Suprapubic skin (tissue), 4 donors: ENCODE results near the gene EXT2. TPM values are rescaled to one million over a fixed set of nuclear protein-coding genes. Genes with fewer than 3 reads are reported as not detected.

ENCODE experiments used
- DNase-seq, 2 donors: peaks; one replicate each; pipeline ENCODE4 v3.0.0-alpha.2; 2019; ENCODE audit warnings: low spot score in 2 of 2
- H3K27ac ChIP-seq: fragments of 200-600 bp; sonication (generic); one replicate; pipeline ENCODE4 v1.5.1; 2019
- H3K27me3 ChIP-seq: fragments of 200-600 bp; sonication (generic); one replicate; pipeline ENCODE4 v1.5.1; 2019
- H3K36me3 ChIP-seq: fragments of 200-600 bp; sonication (generic); one replicate; pipeline ENCODE4 v1.5.1; 2019
- H3K4me1 ChIP-seq: fragments of 200-600 bp; sonication (generic); one replicate; pipeline ENCODE4 v1.5.1; 2019
- H3K4me3 ChIP-seq: fragments of 200-600 bp; sonication (generic); one replicate; pipeline ENCODE4 v1.5.1; 2019; ENCODE audit warnings: mild to moderate bottlenecking
- H3K9me3 ChIP-seq: fragments of 200-600 bp; sonication (generic); one replicate; pipeline ENCODE4 v1.5.1; 2019
- CTCF ChIP-seq, 2 donors: fragments of 200-600 bp in 1 of 2; fragments of 450-650 bp in 1 of 2; sonication (generic) in 1 of 2; IDR thresholded peaks; one replicate each; pipeline ENCODE4 v1.5.1; 2016 to 2019; ENCODE audit warnings: antibody characterized with exemption in 2 of 2, mild to moderate bottlenecking in 1 of 2, moderate library complexity in 1 of 2
- EP300 ChIP-seq: sonication (generic); formaldehyde crosslinking; IDR thresholded peaks from one replicate; pipeline ENCODE4 v1.6.1; 2017; ENCODE audit warnings: antibody characterized with exemption
- POLR2A ChIP-seq, 2 donors: fragments of 450-650 bp; IDR thresholded peaks; one replicate each; pipeline ENCODE4 v1.6.1; 2017; ENCODE audit warnings: antibody characterized with exemption in 2 of 2, mild to moderate bottlenecking in 2 of 2, moderate library complexity in 2 of 2
- POLR2AphosphoS5 ChIP-seq, 3 donors: sonication (generic); formaldehyde crosslinking; IDR thresholded peaks; one replicate each; pipeline ENCODE4 v1.6.1; 2017; ENCODE audit warnings: antibody characterized with exemption in 3 of 3
- WGBS: methylation state at CpG from one replicate; pipeline ENCODE4 v1.1.5; 2018; 5-methylcytosine and 5-hydroxymethylcytosine counted together
- total RNA-seq, 4 donors: library from RNA; depleted of rRNA; stranded (reverse); fragments of >200 nt; gene quantifications; one replicate each; pipeline ENCODE4 v1.1.0, GENCODE V29; 2016

EXT2 gene
- total RNA-seq, 4 donors from 2014 or later, result 66.3 to 82.0 (median 72.4) TPM

- H3K27ac ChIP-seq, result no peak overlapping the region
- H3K27me3 ChIP-seq, result no peaks in the 10 kb centered on the region
- no peak for DNase-seq
- H3K9me3 ChIP-seq, result no peaks in the 10 kb centered on the region
- H3K4me1 ChIP-seq, result peaks cover 4% of the 10 kb centered on the region
- 92% methylated on average over 3 of the region's 3 CpGs for WGBS
- TF ChIP-seq POLR2AphosphoS5 (IDR thresholded peaks at IDR 0.05) (no peak), EP300 (no peak), CTCF (IDR thresholded peaks at IDR 0.05) (no peak), POLR2A (IDR thresholded peaks at IDR 0.05) (no peak)
- peaks cover 38% of the 10 kb centered on the region for H3K36me3 ChIP-seq
- H3K4me3 ChIP-seq, result no peak overlapping the region
These were observed 52.3 kb downstream of the EXT2 start for GRCh38 chr11:44147751-44148150.

GRCh38 chr11:44149651-44150050 is 54.2 kb downstream of the EXT2 start:
- Histone ChIP-seq H3K4me3 (no peak overlapping the region), H3K27ac (no peak overlapping the region), H3K9me3 (no peaks in the 10 kb centered on the region), H3K27me3 (no peaks in the 10 kb centered on the region), H3K4me1 (peaks cover 4% of the 10 kb centered on the region), H3K36me3 (peaks cover 32% of the 10 kb centered on the region)
- TF ChIP-seq POLR2AphosphoS5 (IDR thresholded peaks at IDR 0.05) (no peak), EP300 (no peak), CTCF (IDR thresholded peaks at IDR 0.05) (no peak), POLR2A (IDR thresholded peaks at IDR 0.05) (no peak)
- 88% methylated on average over 2 of the region's 2 CpGs for WGBS
- no peak for DNase-seq

- TF ChIP-seq CTCF (IDR thresholded peaks at IDR 0.05), result no peak
- no peak for TF ChIP-seq POLR2A (IDR thresholded peaks at IDR 0.05)
- TF ChIP-seq EP300, result no peak
- TF ChIP-seq POLR2AphosphoS5 (IDR thresholded peaks at IDR 0.05), result no peak
- Histone ChIP-seq H3K4me3 (no peak overlapping the region), H3K4me1 (no peaks in the 10 kb centered on the region), H3K27me3 (no peaks in the 10 kb centered on the region), H3K9me3 (no peaks in the 10 kb centered on the region), H3K27ac (no peak overlapping the region), H3K36me3 (peaks cover 30% of the 10 kb centered on the region)
- no peak for DNase-seq
- 65% methylated on average over 1 of the region's 1 CpG for WGBS
These were observed 54.9 kb downstream of the EXT2 start for GRCh38 chr11:44150401-44150800.

- WGBS, result 100% methylated on average over 4 of the region's 4 CpGs
These were observed 61.5 kb downstream of the EXT2 start for GRCh38 chr11:44157019-44157418.

GRCh38 chr11:44158384-44158783 is 62.9 kb downstream of the EXT2 start:
- no peaks in the 10 kb centered on the region for H3K36me3 ChIP-seq
- H3K4me3 ChIP-seq, result no peak overlapping the region
- no peaks in the 10 kb centered on the region for H3K4me1 ChIP-seq
- TF ChIP-seq POLR2A (IDR thresholded peaks at IDR 0.05) (no peak), POLR2AphosphoS5 (IDR thresholded peaks at IDR 0.05) (no peak), CTCF (IDR thresholded peaks at IDR 0.05) (no peak), EP300 (no peak)
- 99% methylated on average over 2 of the region's 2 CpGs for WGBS
- no peak for DNase-seq
- H3K27me3 ChIP-seq, result no peaks in the 10 kb centered on the region
- H3K9me3 ChIP-seq, result no peaks in the 10 kb centered on the region
- no peak overlapping the region for H3K27ac ChIP-seq

More at GRCh38 chr11:44157019-44157418, 61.5 kb downstream of the EXT2 start:
- TF ChIP-seq POLR2AphosphoS5 (IDR thresholded peaks at IDR 0.05) (no peak), POLR2A (IDR thresholded peaks at IDR 0.05) (no peak), CTCF (IDR thresholded peaks at IDR 0.05) (no peak), EP300 (no peak)
- DNase-seq, result no peak
- Histone ChIP-seq H3K27me3 (no peaks in the 10 kb centered on the region), H3K9me3 (no peaks in the 10 kb centered on the region), H3K4me1 (no peaks in the 10 kb centered on the region), H3K36me3 (no peaks in the 10 kb centered on the region), H3K4me3 (no peak overlapping the region), H3K27ac (no peak overlapping the region)
